OCI-LY3 (cell line): ENCODE results near the gene PDE1A.

ENCODE experiments used
- H2AFZ ChIP-seq: fragments of 200-600, 300-600 bp; shearing (Covaris generic); 2 replicates; pipeline ENCODE4 v1.6.0; 2014; ENCODE audit warnings: antibody characterized with exemption, low read depth, low read length
- H3K27ac ChIP-seq: fragments of 200-600, 300-600 bp; sonication (generic); 2 replicates; pipeline ENCODE4 v1.5.1; 2014; ENCODE audit warnings: mild to moderate bottlenecking, low read length, moderate library complexity, mixed read lengths
- H3K27me3 ChIP-seq: fragments of 200-600, 300-600 bp; sonication (generic); 2 replicates; pipeline ENCODE4 v1.6.1; 2014; ENCODE audit warnings: low read depth, low read length, mixed read lengths
- H3K36me3 ChIP-seq: fragments of 200-600, 300-600 bp; sonication (generic); replicated peaks from 2 replicates; pipeline ENCODE3; 2014; ENCODE audit warnings: low read depth, low read length, mixed read lengths
- H3K4me1 ChIP-seq: fragments of 300-600, 200-600 bp; sonication (generic); 2 replicates; pipeline ENCODE4 v1.6.1; 2014; ENCODE audit warnings: low read length, mixed read lengths
- H3K4me2 ChIP-seq: fragments of 200-600, 300-600 bp; sonication (generic); 2 replicates; pipeline ENCODE4 v1.6.1; 2014; ENCODE audit warnings: low read length, mixed read lengths
- H3K4me3 ChIP-seq: fragments of 300-600, 200-600 bp; sonication (generic); 2 replicates; pipeline ENCODE4 v1.5.1; 2014; ENCODE audit warnings: antibody characterized with exemption, mild to moderate bottlenecking, low read length, moderate library complexity
- H3K79me2 ChIP-seq: fragments of 300-600, 200-600 bp; shearing (Covaris generic); 2 replicates; pipeline ENCODE4 v1.6.1; 2014; ENCODE audit warnings: mild to moderate bottlenecking, low read length, mixed read lengths
- H3K9ac ChIP-seq: fragments of 300-600, 200-600 bp; shearing (Covaris generic); 2 replicates; pipeline ENCODE4 v1.6.0; 2014; ENCODE audit warnings: mild to moderate bottlenecking, low read length, moderate library complexity
- H3K9me3 ChIP-seq: fragments of 200-600, 300-600 bp; shearing (Covaris generic); 2 replicates; pipeline ENCODE4 v1.6.1; 2014; ENCODE audit warnings: low read length, mixed read lengths; ENCODE audit not compliant: insufficient read depth
- H4K20me1 ChIP-seq: fragments of 200-600, 300-600 bp; sonication (generic); 2 replicates; pipeline ENCODE4 v1.6.1; 2016; ENCODE audit warnings: low read length, mixed read lengths; ENCODE audit not compliant: insufficient read depth
- CTCF ChIP-seq: fragments of 200-600, 300-600 bp; sonication (generic); IDR thresholded peaks from 2 replicates; pipeline ENCODE4 v1.5.1; 2014; ENCODE audit warnings: antibody characterized with exemption, low read length, low read depth
- EZH2phosphoT487 ChIP-seq: fragments of 200-600 bp; shearing (Covaris generic); IDR thresholded peaks from 2 replicates; pipeline ENCODE4 v1.6.1; 2018; ENCODE audit warnings: antibody characterized with exemption, mixed run types, low read depth

Gene PDE1A

GRCh38 chr2:182230561-182230960 is 196.3 kb downstream of the PDE1A start:
- Histone ChIP-seq H3K36me3 (no peaks in the 10 kb centered on the region), H4K20me1 (no peaks in the 10 kb centered on the region)
- TF ChIP-seq EZH2phosphoT487: no peak
- no peak for TF ChIP-seq CTCF

GRCh38 chr2:182229297-182229696 is 197.5 kb downstream of the PDE1A start:
- H4K20me1 ChIP-seq: no peaks in the 10 kb centered on the region
- no peaks in the 10 kb centered on the region for H3K36me3 ChIP-seq
- H3K79me2 ChIP-seq: no peaks in the 10 kb centered on the region
- no peaks in the 10 kb centered on the region for H3K9me3 ChIP-seq
- no peaks in the 10 kb centered on the region for H3K27me3 ChIP-seq
- no peak overlapping the region for H3K9ac ChIP-seq
- no peak overlapping the region for H3K4me2 ChIP-seq
- H3K4me1 ChIP-seq: peaks cover 7% of the 10 kb centered on the region
- H2AFZ ChIP-seq: no peak overlapping the region
- H3K27ac ChIP-seq: no peak overlapping the region
- H3K4me3 ChIP-seq: no peak overlapping the region
- TF ChIP-seq EZH2phosphoT487 (no peak), CTCF (no peak)

More at GRCh38 chr2:182230561-182230960, 196.3 kb downstream of the PDE1A start:
- Histone ChIP-seq H3K27ac (no peak overlapping the region), H3K9me3 (no peaks in the 10 kb centered on the region), H2AFZ (no peak overlapping the region), H3K9ac (no peak overlapping the region), H3K4me2 (no peak overlapping the region), H3K27me3 (no peaks in the 10 kb centered on the region), H3K4me3 (no peak overlapping the region), H3K4me1 (peaks cover 7% of the 10 kb centered on the region), H3K79me2 (no peaks in the 10 kb centered on the region)

- H3K9me3 ChIP-seq: no peaks in the 10 kb centered on the region
- H3K4me3 ChIP-seq: no peak overlapping the region
- H2AFZ ChIP-seq: no peak overlapping the region
- H3K27me3 ChIP-seq: no peaks in the 10 kb centered on the region
- peaks cover 7% of the 10 kb centered on the region for H3K4me1 ChIP-seq
- TF ChIP-seq CTCF: no peak
- TF ChIP-seq EZH2phosphoT487: no peak
- no peaks in the 10 kb centered on the region for H4K20me1 ChIP-seq
- H3K79me2 ChIP-seq: no peaks in the 10 kb centered on the region
- H3K4me2 ChIP-seq: no peak overlapping the region
- H3K27ac ChIP-seq: no peak overlapping the region
- no peak overlapping the region for H3K9ac ChIP-seq
- no peaks in the 10 kb centered on the region for H3K36me3 ChIP-seq
These were observed 198.1 kb downstream of the PDE1A start for GRCh38 chr2:182228741-182229140.

GRCh38 chr2:182228073-182228473 is 198.8 kb downstream of the PDE1A start:
- Histone ChIP-seq H3K27ac (no peak overlapping the region), H3K4me2 (no peak overlapping the region), H4K20me1 (no peaks in the 10 kb centered on the region), H3K9me3 (no peaks in the 10 kb centered on the region), H3K36me3 (no peaks in the 10 kb centered on the region), H3K9ac (no peak overlapping the region), H3K27me3 (no peaks in the 10 kb centered on the region), H3K4me1 (peaks cover 7% of the 10 kb centered on the region), H2AFZ (no peak overlapping the region), H3K4me3 (no peak overlapping the region), H3K79me2 (no peaks in the 10 kb centered on the region)
- no peak for TF ChIP-seq EZH2phosphoT487

- no peak overlapping the region for H3K4me3 ChIP-seq
- no peaks in the 10 kb centered on the region for H3K27me3 ChIP-seq
- TF ChIP-seq EZH2phosphoT487 (no peak), CTCF (no peak)
- peaks cover 7% of the 10 kb centered on the region for H3K4me1 ChIP-seq
- H4K20me1 ChIP-seq: no peaks in the 10 kb centered on the region
- H3K9ac ChIP-seq: no peak overlapping the region
- H3K9me3 ChIP-seq: no peaks in the 10 kb centered on the region
- H3K36me3 ChIP-seq: no peaks in the 10 kb centered on the region
- H3K27ac ChIP-seq: no peak overlapping the region
- no peaks in the 10 kb centered on the region for H3K79me2 ChIP-seq
- no peak overlapping the region for H2AFZ ChIP-seq
- no peak overlapping the region for H3K4me2 ChIP-seq
These were observed 200.0 kb downstream of the PDE1A start for GRCh38 chr2:182226807-182227206.
